ENCODE data around the gene OTOP3. TPM values are rescaled to one million over a fixed set of nuclear protein-coding genes. Genes with fewer than 3 reads are reported as not detected.

The OTOP3 gene
- not detected in 2 replicates for total RNA-seq

GRCh38 chr17:74935585-74936469, at the start of gene OTOP3:
TSS of gene OTOP3 (plus strand) at chr17:74935898. CDS start at chr17:74935922, 24 bp downstream.

GRCh38 chr17:74892974-74893911, 42.5 kb upstream of the OTOP3 start, which contains the start of gene FADS6:
TSS of gene FADS6 (minus strand) at chr17:74893633. CDS start at chr17:74893595, 38 bp downstream.

GRCh38 chr17:74922694-74923537, 12.8 kb upstream of the OTOP3 start, which contains the start of gene USH1G:
TSS of gene USH1G (minus strand) at chr17:74923255. CDS start at chr17:74923073, 182 bp downstream.

GRCh38 chr17:74924250-74924948, 11.3 kb upstream of the OTOP3 start, which contains the start of gene OTOP2:
TSS of gene OTOP2 (plus strand) at chr17:74924273. CDS start at chr17:74924633, 360 bp downstream.

GRCh38 chr17:74972107-74972972, 36.6 kb downstream of the OTOP3 start, which contains the start of gene HID1:
TSS of gene HID1 (minus strand) at chr17:74972759. CDS start at chr17:74972656, 103 bp downstream.

GRCh38 chr17:74987418-74987908, 51.8 kb downstream of the OTOP3 start, which contains the start of gene CDR2L:
TSS of gene CDR2L (plus strand) at chr17:74987632. CDS start at chr17:74988044, 412 bp downstream.

Other genes starting within 250 kb of the OTOP3 start
- not detected in 2 replicates for gene CD300LF, start 223.0 kb upstream of the OTOP3 start, total RNA-seq
- 0.53 TPM in 1 of 2 replicates, not detected in the other for gene RAB37, start 198.6 kb upstream of the OTOP3 start, total RNA-seq
- 35.3 and 42.1 TPM in 2 replicates for gene NHERF1, start 187.3 kb upstream of the OTOP3 start, total RNA-seq
- 26.4 and 32.0 TPM in 2 replicates for gene NAT9, start 159.6 kb upstream of the OTOP3 start, total RNA-seq
- not detected in 2 replicates for gene GRIN2C, start 76.0 kb upstream of the OTOP3 start, total RNA-seq
- 48.1 and 52.5 TPM in 2 replicates for gene FDXR, start 62.9 kb upstream of the OTOP3 start, total RNA-seq
- not detected in 2 replicates for gene FADS6, start 42.3 kb upstream of the OTOP3 start, total RNA-seq
- not detected in 2 replicates for gene USH1G, start 12.6 kb upstream of the OTOP3 start, total RNA-seq
- not detected in 2 replicates for gene OTOP2, start 11.6 kb upstream of the OTOP3 start, total RNA-seq
- under 0.01 and 0.53 TPM in 2 replicates for gene HID1, start 36.9 kb downstream of the OTOP3 start, total RNA-seq
- gene CDR2L, start 51.7 kb downstream of the OTOP3 start, total RNA-seq: 26.4 and 34.0 TPM in 2 replicates
- 65.7 and 94.5 TPM in 2 replicates for gene MRPL58, start 76.8 kb downstream of the OTOP3 start, total RNA-seq
- gene ATP5PD, start 111.1 kb downstream of the OTOP3 start, total RNA-seq: 375 and 445 TPM in 2 replicates
- 19.7 and 20.8 TPM in 2 replicates for gene KCTD2, start 111.3 kb downstream of the OTOP3 start, total RNA-seq
- 12.1 and 20.2 TPM in 2 replicates for gene SLC16A5, start 152.1 kb downstream of the OTOP3 start, total RNA-seq
- gene ARMC7, start 174.1 kb downstream of the OTOP3 start, total RNA-seq: 2.0 and 6.4 TPM in 2 replicates
- 120 TPM in 2 replicates for gene NT5C, start 195.8 kb downstream of the OTOP3 start, total RNA-seq
- gene JPT1, start 218.6 kb downstream of the OTOP3 start, total RNA-seq: 272 and 335 TPM in 2 replicates
- gene SUMO2, start 247.1 kb downstream of the OTOP3 start, total RNA-seq: 87.7 and 98.0 TPM in 2 replicates